Body of pancreas (tissue), 4 donors: ENCODE measurements around the gene CAPN1. TPM values are rescaled to one million over a fixed set of nuclear protein-coding genes. Genes with fewer than 3 reads are reported as not detected.

Source experiments
- ATAC-seq: fragments of 150-250 bp; one replicate; pipeline ENCODE4 v1.9.1; 2016
- DNase-seq, 4 donors: peaks; one replicate each; pipeline ENCODE4 v3.0.0-alpha.2; 2019
- H3K27ac ChIP-seq, 4 donors: fragments of 200-600 bp; sonication (generic); 1 replicate in 3 of 4; 2 replicates in 1 of 4; pipeline versions ENCODE4 v1.5.1 to v1.6.1; 2016 to 2019; ENCODE audit warnings: mild to moderate bottlenecking in 1 of 4, mixed read lengths in 1 of 4, moderate library complexity in 1 of 4
- H3K27me3 ChIP-seq, 2 donors: fragments of 200-600 bp; sonication (generic); one replicate each; pipeline ENCODE4 v1.6.0; 2016; ENCODE audit warnings: mild to moderate bottlenecking in 1 of 2
- H3K36me3 ChIP-seq, 2 donors: fragments of 200-600 bp; sonication (generic); replicated peaks in 1 of 2; 2 replicates each; pipeline ENCODE4 v1.5.1; 2016; ENCODE audit warnings: low read depth in 2 of 2; ENCODE audit not compliant: insufficient read depth in 1 of 2
- H3K4me1 ChIP-seq: fragments of 200-600 bp; sonication (generic); one replicate; pipeline ENCODE4 v1.6.0; 2016
- H3K4me3 ChIP-seq, 2 donors: fragments of 200-600 bp; sonication (generic); 1 replicate in 1 of 2; 2 replicates in 1 of 2; pipeline ENCODE4 v1.5.1; 2016 to 2019
- H3K9me3 ChIP-seq, 3 donors: fragments of 200-600 bp; sonication (generic); 1 replicate in 2 of 3; 2 replicates in 1 of 3; pipeline ENCODE4 v1.5.1; 2016
- CTCF ChIP-seq, 7 experiments: fragments of 450-650 bp in 4 of 7; fragments of 200-600 bp in 3 of 7; sonication (generic) in 3 of 7; IDR thresholded peaks; one replicate each; pipeline ENCODE4 v1.5.1; 2016 to 2019; ENCODE audit warnings: antibody characterized with exemption in 7 of 7
- POLR2A ChIP-seq, 3 donors: fragments of 450-650 bp; IDR thresholded peaks; one replicate each; pipeline ENCODE4 v1.6.1; 2016; ENCODE audit warnings: antibody characterized with exemption in 3 of 3, mild to moderate bottlenecking in 2 of 3
- WGBS, 2 donors: methylation state at CpG; one replicate each; pipeline ENCODE4 v1.1.5; 2017; 5-methylcytosine and 5-hydroxymethylcytosine counted together
- intact Hi-C: fragments of 100-400 bp; cut with DNase I; formaldehyde crosslinking; loops from one replicate; pipeline ENCODE4 v1.15.1; 2023
- total RNA-seq, 2 donors: library from RNA; depleted of rRNA; stranded (reverse); fragments of >200 nt; gene quantifications; one replicate each; pipeline ENCODE4 v1.1.0, GENCODE V29; 2016

The CAPN1 gene
- total RNA-seq, 2 donors from 2014 or later, result 142 to 245 TPM

GRCh38 chr11:65180877-65181568, 705 bp upstream of the CAPN1 start:
- Histone ChIP-seq H3K36me3 (peaks cover 0 to 3% of the 10 kb centered on the region in 2 donors), H3K27me3 (no peaks in the 10 kb centered on the region), H3K9me3 (no peaks in the 10 kb centered on the region), H3K27ac (peak overlapping the region; percentile 88 to 98 (median 96)), H3K4me1 (peaks cover 46% of the 10 kb centered on the region), H3K4me3 (peak overlapping the region; percentile 57 to 65)
- TF ChIP-seq POLR2A (IDR thresholded peaks at IDR 0.05) (peak; percentile 64 to 81 (median 67)), CTCF (IDR thresholded peaks at IDR 0.05) (peak; percentile 38 to 79 (median 58))
- ATAC-seq (peak; percentile 58), DNase-seq (peak; percentile 72 to 79 (median 75))
- WGBS, 2 donors, result 0 to 1% methylated on average over 6 to 51 of the region's 60 CpGs
- intact Hi-C loops, result no loop called here

GRCh38 chr11:65182258-65183170, 786 bp downstream of the CAPN1 start:
- H3K4me1 ChIP-seq, result peaks cover 46% of the 10 kb centered on the region
- intact Hi-C loops, result no loop called here
- H3K4me3 ChIP-seq, result peak overlapping the region; percentile 57 to 65
- TF ChIP-seq CTCF (IDR thresholded peaks at IDR 0.05), result no peak
- peak in 2 of 3 donors; percentile 47 to 49 for TF ChIP-seq POLR2A (IDR thresholded peaks at IDR 0.05)
- peak overlapping the region; percentile 88 to 98 (median 96) for H3K27ac ChIP-seq
- WGBS, 2 donors, result 24 to 25% methylated on average over 14 to 23 of the region's 23 CpGs
- H3K9me3 ChIP-seq, result no peaks in the 10 kb centered on the region
- peak; percentile 22 for ATAC-seq
- no peaks in the 10 kb centered on the region for H3K27me3 ChIP-seq
- peak; percentile 46 to 68 (median 68) for DNase-seq
- H3K36me3 ChIP-seq, result peaks cover 0 to 12% of the 10 kb centered on the region in 2 donors

GRCh38 chr11:65183201-65183891, 1.6 kb downstream of the CAPN1 start:
- TF ChIP-seq CTCF (IDR thresholded peaks at IDR 0.05) (no peak), POLR2A (IDR thresholded peaks at IDR 0.05) (peak; percentile 14 to 65 (median 64))
- H3K36me3 ChIP-seq, result peaks cover 0 to 19% of the 10 kb centered on the region in 2 donors
- peaks cover 46% of the 10 kb centered on the region for H3K4me1 ChIP-seq
- 67 to 69% methylated on average over 8 to 19 of the region's 19 CpGs for WGBS, 2 donors
- H3K9me3 ChIP-seq, result no peaks in the 10 kb centered on the region
- no peak overlapping the region for H3K4me3 ChIP-seq
- DNase-seq (peak; percentile 55 to 84 (median 72)), ATAC-seq (peak; percentile 43)
- peak overlapping the region; percentile 88 to 98 (median 96) for H3K27ac ChIP-seq
- intact Hi-C loops, result no loop called here
- no peaks in the 10 kb centered on the region for H3K27me3 ChIP-seq

GRCh38 chr11:65184146-65184545, 2.4 kb downstream of the CAPN1 start:
- 77 to 86% methylated on average over 19 to 22 of the region's 22 CpGs for WGBS, 2 donors
- Histone ChIP-seq H3K36me3 (peaks cover 0 to 27% of the 10 kb centered on the region in 2 donors), H3K9me3 (no peaks in the 10 kb centered on the region), H3K27me3 (no peaks in the 10 kb centered on the region), H3K4me1 (peaks cover 46% of the 10 kb centered on the region), H3K4me3 (no peak overlapping the region), H3K27ac (peak overlapping the region; percentile 68 to 98 (median 96))
- TF ChIP-seq CTCF (IDR thresholded peaks at IDR 0.05) (no peak), POLR2A (IDR thresholded peaks at IDR 0.05) (no peak)
- no peak for ATAC-seq
- intact Hi-C loops, result no loop called here
- no peak for DNase-seq
